ENCODE data around the gene IL2RG.

- TF ChIP-seq EZH2 (IDR thresholded peaks at IDR 0.05; ENCODE audit: low read depth, unreplicated experiment) (no peak), CTCF (conservative IDR thresholded peaks at IDR 0.05; ENCODE audit: low read depth in 2 of 2) (no peak), JUNB (IDR thresholded peaks at IDR 0.05; ENCODE audit: unreplicated experiment) (no peak), POLR2AphosphoS5 (IDR thresholded peaks at IDR 0.05; ENCODE audit: low read depth) (no peak), EZH2phosphoT487 (IDR thresholded peaks at IDR 0.05; ENCODE audit: unreplicated experiment) (no peak), CREB1 (CRISPR knock-in tag; IDR thresholded peaks at IDR 0.05; ENCODE audit: low read depth) (no peak)
- TF ChIP-seq, protein P1, sequence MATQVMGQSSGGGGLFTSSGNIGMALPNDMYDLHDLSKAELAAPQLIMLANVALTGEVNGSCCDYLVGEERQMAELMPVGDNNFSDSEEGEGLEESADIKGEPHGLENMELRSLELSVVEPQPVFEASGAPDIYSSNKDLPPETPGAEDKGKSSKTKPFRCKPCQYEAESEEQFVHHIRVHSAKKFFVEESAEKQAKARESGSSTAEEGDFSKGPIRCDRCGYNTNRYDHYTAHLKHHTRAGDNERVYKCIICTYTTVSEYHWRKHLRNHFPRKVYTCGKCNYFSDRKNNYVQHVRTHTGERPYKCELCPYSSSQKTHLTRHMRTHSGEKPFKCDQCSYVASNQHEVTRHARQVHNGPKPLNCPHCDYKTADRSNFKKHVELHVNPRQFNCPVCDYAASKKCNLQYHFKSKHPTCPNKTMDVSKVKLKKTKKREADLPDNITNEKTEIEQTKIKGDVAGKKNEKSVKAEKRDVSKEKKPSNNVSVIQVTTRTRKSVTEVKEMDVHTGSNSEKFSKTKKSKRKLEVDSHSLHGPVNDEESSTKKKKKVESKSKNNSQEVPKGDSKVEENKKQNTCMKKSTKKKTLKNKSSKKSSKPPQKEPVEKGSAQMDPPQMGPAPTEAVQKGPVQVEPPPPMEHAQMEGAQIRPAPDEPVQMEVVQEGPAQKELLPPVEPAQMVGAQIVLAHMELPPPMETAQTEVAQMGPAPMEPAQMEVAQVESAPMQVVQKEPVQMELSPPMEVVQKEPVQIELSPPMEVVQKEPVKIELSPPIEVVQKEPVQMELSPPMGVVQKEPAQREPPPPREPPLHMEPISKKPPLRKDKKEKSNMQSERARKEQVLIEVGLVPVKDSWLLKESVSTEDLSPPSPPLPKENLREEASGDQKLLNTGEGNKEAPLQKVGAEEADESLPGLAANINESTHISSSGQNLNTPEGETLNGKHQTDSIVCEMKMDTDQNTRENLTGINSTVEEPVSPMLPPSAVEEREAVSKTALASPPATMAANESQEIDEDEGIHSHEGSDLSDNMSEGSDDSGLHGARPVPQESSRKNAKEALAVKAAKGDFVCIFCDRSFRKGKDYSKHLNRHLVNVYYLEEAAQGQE (IDR thresholded peaks at IDR 0.05; ENCODE audit: unreplicated experiment) = no peak
These were observed 12.3 kb downstream of the IL2RG start for GRCh38 chrX:71098951-71099506.

All from GM23338 (cell line).